ENCODE measurements around the gene CALD1.

Gene CALD1

GRCh38 chr7:134919240-134919641 lies 139.8 kb downstream of the CALD1 start:
- TF ChIP-seq CTCF (conservative IDR thresholded peaks at IDR 0.05; ENCODE audit: low read length) (no peak), EZH2phosphoT487 (IDR thresholded peaks at IDR 0.05; ENCODE audit: borderline replicate concordance) (no peak)
- Histone ChIP-seq H2AFZ (ENCODE audit: low read length) (no peak overlapping the region), H3K36me3 (ENCODE audit: insufficient read depth, low read length) (no peaks in the 10 kb centered on the region), H3K9me2 (replicated peaks; ENCODE audit: low read depth, low read length) (no peaks in the 10 kb centered on the region), H3K4me2 (ENCODE audit: low read depth, low read length, poor library complexity, severe bottlenecking) (no peak overlapping the region), H3K79me2 (ENCODE audit: insufficient read depth, low read length) (no peaks in the 10 kb centered on the region), H3F3A (ENCODE audit: low read depth) (no peaks in the 10 kb centered on the region), H3K4me1 (ENCODE audit: insufficient read depth, low read length, poor library complexity, severe bottlenecking) (no peaks in the 10 kb centered on the region), H3K9ac (ENCODE audit: low read depth, low read length, poor library complexity, severe bottlenecking) (no peak overlapping the region), H3K27me3 (ENCODE audit: insufficient read depth, low read length, poor library complexity, severe bottlenecking) (no peaks in the 10 kb centered on the region), H3K9me3 (ENCODE audit: insufficient read depth, low read depth, low read length) (no peaks in the 10 kb centered on the region), H3K4me3 (ENCODE audit: low read length, poor library complexity, severe bottlenecking) (no peak overlapping the region), H4K20me1 (ENCODE audit: insufficient read depth, low read length, poor library complexity, severe bottlenecking) (no peaks in the 10 kb centered on the region)

DNA sequence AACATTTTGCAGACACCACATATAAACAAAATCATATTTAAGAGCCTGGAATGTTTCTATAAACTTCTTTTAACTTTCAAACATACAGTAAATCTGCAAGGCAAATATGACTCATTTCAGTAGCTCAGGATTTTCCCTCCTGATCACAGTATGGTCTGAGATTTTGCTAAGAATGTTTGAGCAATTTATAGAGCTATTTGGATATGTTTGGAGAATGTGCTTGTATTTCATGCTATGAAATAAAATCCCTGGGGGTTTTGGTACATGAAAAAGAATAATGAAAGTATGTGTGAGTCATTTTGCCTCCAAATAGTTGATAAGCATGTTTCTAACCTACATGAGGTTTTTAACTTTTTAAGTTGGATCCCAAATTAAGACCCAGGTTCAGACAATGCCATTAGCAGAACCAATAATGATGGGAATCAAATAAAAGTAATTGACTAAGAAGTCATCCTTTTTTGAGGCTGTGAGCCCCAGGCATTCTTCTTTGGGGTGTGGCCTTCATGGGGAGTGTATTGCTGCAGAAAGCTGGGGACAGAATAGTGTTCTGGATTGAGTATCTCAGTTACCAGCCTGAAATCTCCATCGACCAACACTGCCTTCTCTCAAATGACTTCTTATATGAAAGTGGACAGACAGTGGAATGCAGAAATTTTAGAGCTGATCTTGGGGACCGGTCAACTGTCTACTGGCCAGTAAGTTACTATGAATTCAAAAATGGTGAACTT lies 140.8 kb downstream of the CALD1 start:
- H3F3A ChIP-seq (ENCODE audit: low read depth), result no peaks in the 10 kb centered on the region
- TF ChIP-seq CTCF (conservative IDR thresholded peaks at IDR 0.05; ENCODE audit: low read length), result no peak
- no peak for TF ChIP-seq EZH2phosphoT487 (IDR thresholded peaks at IDR 0.05; ENCODE audit: borderline replicate concordance)
- no peaks in the 10 kb centered on the region for H3K79me2 ChIP-seq (ENCODE audit: insufficient read depth, low read length)
- no peaks in the 10 kb centered on the region for H3K36me3 ChIP-seq (ENCODE audit: insufficient read depth, low read length)
- no peaks in the 10 kb centered on the region for H3K27me3 ChIP-seq (ENCODE audit: insufficient read depth, low read length, poor library complexity, severe bottlenecking)
- H3K9me2 ChIP-seq (replicated peaks; ENCODE audit: low read depth, low read length), result no peaks in the 10 kb centered on the region
- H3K4me2 ChIP-seq (ENCODE audit: low read depth, low read length, poor library complexity, severe bottlenecking), result no peak overlapping the region
- H2AFZ ChIP-seq (ENCODE audit: low read length), result no peak overlapping the region
- no peaks in the 10 kb centered on the region for H4K20me1 ChIP-seq (ENCODE audit: insufficient read depth, low read length, poor library complexity, severe bottlenecking)
- H3K4me1 ChIP-seq (ENCODE audit: insufficient read depth, low read length, poor library complexity, severe bottlenecking), result no peaks in the 10 kb centered on the region
- H3K9ac ChIP-seq (ENCODE audit: low read depth, low read length, poor library complexity, severe bottlenecking), result no peak overlapping the region
- H3K4me3 ChIP-seq (ENCODE audit: low read length, poor library complexity, severe bottlenecking), result no peak overlapping the region
- H3K9me3 ChIP-seq (ENCODE audit: insufficient read depth, low read depth, low read length), result no peaks in the 10 kb centered on the region

DNA sequence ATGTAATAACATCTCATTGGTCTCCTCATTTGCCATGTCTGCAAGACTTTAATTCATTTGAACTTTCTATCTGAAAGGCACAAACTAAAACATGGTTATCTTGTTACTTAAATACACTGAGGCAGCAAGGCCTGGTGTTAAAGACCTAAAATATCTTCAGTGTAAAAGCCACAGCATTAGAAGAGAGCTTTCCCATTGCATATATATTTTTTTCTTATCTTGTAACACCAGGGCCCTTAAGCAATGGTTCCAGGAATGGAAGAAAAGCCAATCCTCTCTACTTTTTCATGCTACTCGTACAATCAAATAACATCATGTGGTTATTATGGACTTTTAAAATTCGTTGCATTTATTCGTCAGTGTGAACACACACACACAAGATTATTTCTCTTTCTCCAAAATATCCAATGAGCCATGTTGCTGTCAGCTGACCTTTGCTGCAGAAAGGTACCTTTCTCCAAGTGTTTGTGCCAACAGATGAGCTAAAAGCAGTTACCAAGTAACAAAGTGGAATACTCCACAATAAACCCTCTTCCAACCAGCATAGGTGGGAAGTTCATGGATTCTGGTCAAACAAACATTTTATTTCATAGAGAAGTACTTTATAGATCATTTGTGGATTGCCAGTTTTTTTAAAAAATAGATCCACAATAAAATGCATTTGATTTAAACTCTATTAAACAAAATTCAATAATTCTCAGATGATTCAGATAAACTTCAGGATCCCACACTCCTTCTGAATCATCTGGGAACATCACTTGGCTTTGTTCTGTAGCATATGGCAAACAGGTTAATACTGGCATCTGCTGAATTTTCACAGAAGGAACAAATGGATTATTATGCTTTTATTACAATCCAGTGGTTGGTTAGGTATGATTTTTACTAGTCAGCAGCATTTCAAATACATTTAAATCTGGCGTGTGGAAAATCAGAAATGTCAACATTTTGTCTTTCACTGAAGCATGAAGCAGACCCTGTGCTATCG lies 143.6 kb downstream of the CALD1 start:
- H3K36me3 ChIP-seq (ENCODE audit: insufficient read depth, low read length), result no peaks in the 10 kb centered on the region
- H3K9ac ChIP-seq (ENCODE audit: low read depth, low read length, poor library complexity, severe bottlenecking), result no peak overlapping the region
- no peak overlapping the region for H3K4me3 ChIP-seq (ENCODE audit: low read length, poor library complexity, severe bottlenecking)
- no peak for TF ChIP-seq CTCF (conservative IDR thresholded peaks at IDR 0.05; ENCODE audit: low read length)
- no peak for TF ChIP-seq EZH2phosphoT487 (IDR thresholded peaks at IDR 0.05; ENCODE audit: borderline replicate concordance)
- H3K4me1 ChIP-seq (ENCODE audit: insufficient read depth, low read length, poor library complexity, severe bottlenecking), result no peaks in the 10 kb centered on the region
- no peak overlapping the region for H3K4me2 ChIP-seq (ENCODE audit: low read depth, low read length, poor library complexity, severe bottlenecking)
- H2AFZ ChIP-seq (ENCODE audit: low read length), result no peak overlapping the region
- H3F3A ChIP-seq (ENCODE audit: low read depth), result no peaks in the 10 kb centered on the region
- no peaks in the 10 kb centered on the region for H3K9me3 ChIP-seq (ENCODE audit: insufficient read depth, low read depth, low read length)
- no peaks in the 10 kb centered on the region for H3K9me2 ChIP-seq (replicated peaks; ENCODE audit: low read depth, low read length)
- no peaks in the 10 kb centered on the region for H4K20me1 ChIP-seq (ENCODE audit: insufficient read depth, low read length, poor library complexity, severe bottlenecking)
- no peaks in the 10 kb centered on the region for H3K27me3 ChIP-seq (ENCODE audit: insufficient read depth, low read length, poor library complexity, severe bottlenecking)
- H3K79me2 ChIP-seq (ENCODE audit: insufficient read depth, low read length), result no peaks in the 10 kb centered on the region

Measured in Loucy (cell line).